Stimulated activated naive CD4-positive, alpha-beta T cell treated with Interleukin-2 at 50 U/mL for 16 hours (primary cell): Measurements from ENCODE around the gene XRCC1.
A peak's percentile ranks its signal among the peaks of the same experiment; 100 is the strongest.
"Not testable (repeated sequence)": the region's sequence is repeated elsewhere in the genome, so short reads cannot be mapped to it uniquely, and the experiment has no call there.

ENCODE experiments used
- DNase-seq: peaks from one replicate; lab custom pipeline; 2025; lab: John Stamatoyannopoulos, UW

The XRCC1 gene

DNA sequence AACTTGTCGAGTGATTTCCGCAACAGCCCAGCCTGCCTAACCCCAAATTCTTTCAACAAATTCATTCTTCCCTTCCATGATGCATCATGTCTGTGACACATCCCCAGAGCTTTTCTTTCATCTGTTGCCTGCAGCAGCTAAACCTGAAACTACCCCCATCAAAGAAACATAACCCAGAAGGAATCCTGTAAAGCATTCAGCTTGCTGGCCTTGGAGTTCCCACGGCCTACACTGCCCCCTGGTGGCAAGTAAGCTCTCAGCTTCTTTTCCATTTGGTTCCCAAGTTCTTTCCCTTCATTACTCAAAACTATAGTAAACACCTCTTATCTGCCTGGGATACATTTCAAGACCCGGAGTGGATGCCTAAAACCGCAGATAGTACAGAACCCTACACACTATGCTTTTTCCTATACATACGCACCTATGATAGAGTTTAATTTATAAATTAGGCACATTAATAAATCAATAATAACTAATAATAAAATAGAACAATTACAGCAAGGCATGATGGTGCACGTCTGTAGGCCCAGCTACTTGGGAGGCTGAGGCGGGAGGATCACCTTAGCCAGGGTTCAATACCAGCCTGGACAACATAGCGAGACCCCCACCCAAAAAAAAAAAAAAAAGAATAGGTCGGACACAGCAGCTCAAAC lies 55.8 kb downstream of the XRCC1 start:
- peak; percentile 75 for DNase-seq

DNA sequence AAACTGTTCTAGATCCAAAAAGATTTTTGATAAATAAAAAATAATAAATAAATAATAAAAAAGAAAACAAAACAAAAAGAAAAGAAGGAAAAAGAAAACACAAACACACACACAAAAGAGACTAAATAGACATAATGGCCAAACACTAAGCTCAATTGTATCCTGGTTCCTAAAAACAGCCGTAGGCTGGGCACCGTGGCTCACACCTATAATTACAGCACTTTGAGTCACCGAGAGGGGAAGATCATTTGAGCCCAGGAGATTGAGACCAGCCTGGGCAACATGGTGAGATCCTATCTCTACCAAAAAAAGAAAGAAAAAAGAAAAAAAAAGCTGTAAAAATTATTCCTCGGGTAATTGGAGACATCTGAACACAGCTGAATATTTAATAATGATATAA lies 57.3 kb downstream of the XRCC1 start:
- DNase-seq: no peak

DNA sequence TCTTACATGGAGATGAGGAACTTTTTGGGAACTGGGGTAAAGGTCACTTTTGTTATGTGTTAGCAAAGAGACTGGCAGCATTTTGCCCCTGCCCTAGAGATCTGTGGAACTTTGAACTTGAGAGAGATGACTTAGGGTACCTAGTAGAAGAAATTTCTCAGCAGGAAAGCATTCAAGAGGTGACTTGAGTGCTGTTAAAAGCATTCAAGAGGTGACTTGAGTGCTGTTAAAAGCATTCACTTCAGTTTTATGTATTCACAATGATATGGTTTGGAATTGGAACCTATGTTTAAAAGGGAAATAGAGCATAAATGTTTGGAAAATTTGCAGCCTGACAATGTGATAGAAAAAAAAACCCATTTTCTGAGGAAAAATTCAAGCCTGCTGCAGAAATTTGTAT lies 62.9 kb downstream of the XRCC1 start:
- DNase-seq: not testable (repeated sequence)

DNA sequence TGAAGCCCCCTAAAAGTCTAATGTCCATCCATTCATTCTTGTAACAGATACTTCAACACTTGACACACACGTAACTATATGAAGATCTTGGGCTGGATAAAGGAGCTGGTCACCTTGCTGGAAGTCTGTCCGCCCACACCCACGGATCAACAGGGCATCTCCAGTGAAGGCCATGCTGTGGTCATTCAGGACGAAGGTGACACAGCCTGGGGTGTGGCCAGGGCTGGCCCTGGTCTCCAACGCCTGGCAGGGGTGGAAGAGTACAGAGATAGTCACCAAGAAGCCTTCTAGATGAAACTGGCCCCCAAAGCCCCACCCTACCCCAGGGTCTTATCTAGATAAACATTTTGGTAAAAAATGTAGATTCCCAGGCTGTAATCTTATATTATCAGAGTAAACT lies 64.0 kb downstream of the XRCC1 start:
- DNase-seq: no peak

DNA sequence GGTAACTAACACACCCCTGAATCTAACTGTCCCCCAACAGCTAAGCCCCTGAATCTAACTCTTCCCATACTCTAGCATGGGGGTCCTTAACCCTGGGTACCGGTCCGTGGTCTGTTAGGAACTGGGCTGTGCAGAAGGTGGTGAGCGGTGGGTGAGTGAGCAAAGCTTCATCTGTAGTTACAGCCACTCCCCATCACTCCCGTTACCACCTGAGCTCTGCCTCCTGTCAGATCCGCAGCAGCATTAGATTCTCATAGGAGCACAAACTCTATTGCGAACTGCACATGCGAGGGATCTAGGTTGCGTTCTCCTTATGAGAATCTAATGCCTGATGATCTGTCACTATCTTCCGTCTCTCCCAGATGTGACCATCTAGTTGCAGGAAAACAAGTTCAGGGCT lies 64.6 kb downstream of the XRCC1 start:
- DNase-seq: no peak

DNA sequence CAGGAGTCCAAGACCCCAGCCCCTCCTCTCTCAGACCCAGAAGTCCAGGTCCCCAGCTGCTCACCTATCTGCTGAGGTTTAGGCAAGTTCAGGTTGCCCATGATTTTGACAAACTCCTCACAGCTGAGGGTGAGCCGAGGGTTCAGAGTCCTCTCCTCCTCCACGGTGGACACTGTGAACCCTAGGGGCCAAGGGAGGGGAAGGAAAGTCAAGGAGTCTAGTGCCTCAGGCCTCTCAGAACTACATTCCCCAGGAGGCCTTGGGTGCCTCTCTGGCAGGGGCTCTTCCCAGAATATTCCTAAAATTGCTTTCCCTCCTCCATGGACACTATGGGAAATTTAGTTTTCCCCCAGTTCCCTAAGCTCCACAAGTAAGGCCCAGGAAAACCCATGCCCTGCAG lies 67.4 kb downstream of the XRCC1 start:
- no peak for DNase-seq

DNA sequence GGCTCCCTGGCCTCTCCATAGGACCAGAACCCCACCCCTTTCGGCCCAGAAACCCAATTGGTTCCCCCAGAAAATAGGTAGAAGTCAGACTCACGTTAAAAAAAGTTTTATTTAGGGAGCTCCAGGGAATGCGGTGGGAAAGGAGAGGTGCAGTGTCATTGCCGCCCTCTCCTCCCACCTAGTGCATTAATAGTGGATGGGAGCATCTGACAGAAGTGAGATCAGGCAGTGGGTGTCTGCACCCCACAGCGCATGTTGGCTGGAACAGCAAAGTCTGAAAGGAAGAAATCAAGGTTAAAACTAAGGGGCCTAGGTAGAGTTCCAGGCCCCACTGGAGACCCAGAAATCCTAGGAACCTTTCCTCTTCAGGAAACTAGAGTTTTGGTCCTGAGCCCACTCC lies 68.7 kb downstream of the XRCC1 start:
- no peak for DNase-seq

DNA sequence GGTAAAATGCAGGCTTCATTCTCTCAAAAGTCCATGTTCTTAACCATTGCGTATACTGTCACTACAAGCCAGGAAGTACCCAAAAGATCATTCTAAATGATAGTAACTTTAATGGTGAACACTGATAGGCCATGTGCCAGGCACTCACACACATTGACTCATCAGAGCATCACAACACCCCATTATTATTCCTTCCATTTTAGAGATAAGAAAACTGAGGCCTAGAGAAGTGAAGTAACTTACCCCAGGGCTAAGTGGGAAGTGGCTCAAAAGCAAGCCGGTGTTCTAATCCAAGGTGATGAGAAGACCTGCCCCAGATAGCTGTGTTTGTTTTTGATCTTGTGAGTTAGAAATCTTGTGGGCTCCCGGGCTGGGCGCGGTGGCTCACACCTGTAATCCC lies 69.4 kb downstream of the XRCC1 start:
- no peak for DNase-seq

DNA sequence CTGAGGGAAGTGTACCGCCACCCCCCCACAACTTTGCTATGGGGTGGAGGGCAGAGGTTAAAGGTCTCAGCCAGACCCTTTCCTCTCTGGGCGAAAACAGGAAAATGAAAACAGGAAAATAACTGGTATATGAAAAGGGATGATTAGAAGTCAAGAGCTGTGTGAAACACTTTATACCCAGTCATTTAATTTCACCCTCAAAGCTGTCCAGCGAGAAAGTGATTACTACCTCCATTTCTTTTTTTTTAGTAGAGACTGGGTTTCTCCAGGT lies 70.2 kb downstream of the XRCC1 start:
- DNase-seq: no peak

DNA sequence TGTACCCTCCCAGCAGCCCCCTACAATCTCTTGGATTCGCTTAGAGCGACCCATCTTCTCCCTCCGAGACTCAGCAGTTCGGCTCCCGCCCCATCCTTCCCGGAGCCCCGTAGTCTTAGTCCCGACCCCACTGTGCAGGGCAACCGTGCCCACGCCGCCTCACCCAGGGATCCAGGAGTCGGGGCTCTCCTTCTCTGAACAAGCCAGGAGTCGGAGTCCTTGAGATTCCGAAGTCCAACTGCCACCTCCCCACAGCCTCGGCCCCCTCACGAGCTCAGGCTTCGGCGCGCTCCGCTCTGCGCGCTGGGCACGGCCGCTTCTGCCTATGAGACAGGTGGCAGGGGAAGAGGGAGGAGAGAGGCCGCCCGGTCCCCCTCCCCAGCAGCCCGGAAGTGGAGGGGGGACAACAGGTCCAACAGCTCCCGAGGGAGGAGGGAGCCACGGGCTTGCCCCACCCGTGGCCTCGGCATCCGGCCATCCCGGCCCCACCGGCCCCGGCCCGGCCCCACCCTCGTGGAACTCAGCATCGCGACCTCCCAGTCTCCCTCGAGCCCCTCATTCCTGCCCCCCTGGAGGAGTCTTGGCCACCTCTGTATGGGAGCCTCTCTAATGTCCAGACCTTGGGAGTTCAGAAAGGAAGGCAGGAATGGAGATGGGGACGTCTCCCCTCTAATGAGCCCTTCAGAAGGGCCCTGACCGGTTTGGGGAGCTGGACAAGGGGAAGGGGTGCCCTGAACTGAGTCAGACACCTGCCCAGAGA lies 70.7 kb downstream of the XRCC1 start, which contains the start of gene PHLDB3:
TSS of gene PHLDB3 (minus strand) at position 321 of the 760 bp plus-strand sequence. CDS start 628 bp downstream, outside the sequence.
- DNase-seq: peak; percentile 48

DNA sequence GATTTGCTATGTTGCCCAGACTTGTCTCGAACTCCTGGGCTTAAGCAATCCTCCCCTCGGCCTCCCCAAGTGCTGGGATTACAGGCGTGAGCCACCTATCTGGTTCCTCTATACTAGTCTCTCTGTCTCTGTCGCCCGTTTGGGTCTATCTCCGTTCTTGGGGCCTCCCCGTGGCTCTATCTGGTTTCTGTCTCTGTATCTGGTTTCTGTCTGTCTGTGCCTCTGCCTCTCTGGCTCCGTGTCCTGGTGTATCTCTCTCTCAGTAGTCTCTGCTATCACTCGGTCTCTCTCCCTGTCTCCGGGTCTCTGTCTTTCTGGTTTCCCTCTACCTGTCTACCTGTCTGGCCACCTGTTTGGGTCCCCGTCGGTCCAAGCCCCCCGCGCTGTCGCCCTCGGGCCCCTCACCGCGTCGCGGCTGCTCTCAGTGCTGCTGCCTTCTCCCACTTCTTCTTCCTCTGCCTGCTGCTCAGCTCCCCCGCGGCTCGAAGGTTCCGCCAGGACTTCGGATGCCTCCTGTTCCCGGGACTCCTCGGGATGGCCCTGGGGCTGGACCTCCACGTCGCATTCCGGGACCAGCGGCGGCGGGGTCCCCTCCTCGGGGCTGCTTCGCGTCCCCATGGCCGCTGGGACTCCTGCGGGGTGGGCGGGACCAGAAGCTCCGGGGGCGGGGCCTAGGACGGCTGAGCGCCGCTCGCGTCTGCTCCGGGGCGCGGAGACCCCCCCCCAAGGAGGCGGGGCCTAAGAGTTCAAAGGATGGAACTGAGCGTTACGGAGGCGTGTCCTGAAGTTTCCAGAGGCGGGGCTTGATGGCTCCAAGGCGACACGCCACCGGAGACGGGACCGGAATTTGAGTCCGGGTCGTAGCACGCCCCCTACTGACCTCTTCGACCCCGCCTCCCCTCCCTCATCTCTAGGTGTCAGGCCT lies 71.6 kb downstream of the XRCC1 start:
- DNase-seq: peak; percentile 98

DNA sequence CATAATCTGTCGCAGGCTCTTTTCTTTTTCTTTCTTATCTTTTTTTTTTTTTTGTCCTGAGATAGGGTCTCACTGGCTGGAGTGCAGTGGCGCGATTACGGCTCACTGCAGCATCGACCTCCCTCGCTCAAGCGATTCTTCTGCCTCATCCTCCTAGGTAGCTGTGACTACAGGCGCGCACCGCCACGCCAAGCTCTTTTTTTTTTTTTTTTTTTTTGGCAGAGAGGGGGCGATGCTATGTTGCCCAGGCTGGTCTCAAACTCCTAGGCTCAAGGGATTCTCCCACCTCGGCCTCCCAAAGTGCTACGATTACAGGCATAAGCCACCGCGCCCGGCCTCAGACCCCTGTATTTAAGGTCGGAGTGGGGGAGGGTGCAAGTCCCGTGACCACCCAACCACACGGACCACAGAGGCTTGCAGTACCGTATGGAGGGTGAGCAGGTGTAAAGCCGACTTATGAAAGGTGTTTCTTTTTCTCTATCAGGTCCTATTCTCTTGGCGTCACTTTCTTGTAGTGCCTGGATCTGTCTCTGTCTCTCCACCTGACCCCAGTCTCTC lies 72.8 kb downstream of the XRCC1 start:
- DNase-seq: no peak

DNA sequence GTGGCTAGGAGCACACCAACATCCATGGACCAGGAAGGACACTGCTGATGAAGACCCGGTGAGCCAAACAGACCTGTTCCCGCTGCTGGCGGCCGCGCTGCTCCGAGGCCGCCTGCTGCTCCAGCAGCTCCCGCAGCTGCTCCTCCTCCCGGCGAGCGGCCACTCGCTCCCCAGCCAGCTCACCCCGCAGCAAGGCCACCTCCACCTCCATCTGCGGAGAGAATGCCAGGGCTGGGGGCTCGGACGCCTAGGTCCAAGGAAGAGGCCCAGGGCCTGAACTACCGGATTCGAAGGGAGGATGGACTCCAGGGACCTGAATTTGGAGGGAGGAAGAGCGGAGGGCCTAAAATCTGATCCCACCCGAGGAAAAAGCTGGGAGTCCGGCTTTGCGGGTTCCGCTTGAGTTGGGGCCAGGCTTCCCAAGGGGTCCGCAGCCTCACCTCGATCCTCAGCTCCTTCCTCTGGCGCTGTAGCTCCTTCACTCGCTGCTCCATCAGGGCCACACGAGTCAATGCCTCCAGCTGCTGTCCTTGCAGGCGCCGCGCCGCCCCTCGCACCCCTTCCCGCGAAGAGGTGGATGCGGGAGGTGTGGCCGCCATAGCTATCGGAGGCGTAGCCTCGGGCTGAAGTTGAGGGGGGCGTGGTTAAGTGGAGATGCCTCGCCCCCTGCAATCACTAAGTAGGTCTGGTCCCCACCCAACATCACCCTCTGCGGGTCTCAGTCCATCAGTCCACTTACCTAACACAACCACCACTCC lies 73.5 kb downstream of the XRCC1 start:
- DNase-seq: no peak

DNA sequence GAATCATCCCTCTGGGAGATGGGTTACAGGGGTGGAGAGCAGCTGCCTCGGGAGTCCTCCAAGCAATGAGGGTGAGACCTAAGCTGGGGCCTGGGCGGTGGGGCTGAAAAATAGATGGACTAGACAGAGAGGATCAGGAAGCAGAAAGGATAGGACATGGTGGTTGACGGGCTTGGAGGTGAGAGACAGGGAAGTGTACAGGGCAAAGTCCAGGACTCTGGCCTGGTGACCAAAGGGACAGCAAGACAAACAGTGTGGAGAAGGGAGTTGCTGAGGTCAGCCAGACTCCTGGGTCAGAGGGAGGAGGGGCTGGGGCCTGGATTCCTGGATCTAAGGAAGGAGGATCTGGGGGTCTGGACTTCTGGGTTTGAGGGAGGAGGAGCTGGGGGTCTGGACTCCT lies 76.3 kb downstream of the XRCC1 start:
- DNase-seq: no peak

DNA sequence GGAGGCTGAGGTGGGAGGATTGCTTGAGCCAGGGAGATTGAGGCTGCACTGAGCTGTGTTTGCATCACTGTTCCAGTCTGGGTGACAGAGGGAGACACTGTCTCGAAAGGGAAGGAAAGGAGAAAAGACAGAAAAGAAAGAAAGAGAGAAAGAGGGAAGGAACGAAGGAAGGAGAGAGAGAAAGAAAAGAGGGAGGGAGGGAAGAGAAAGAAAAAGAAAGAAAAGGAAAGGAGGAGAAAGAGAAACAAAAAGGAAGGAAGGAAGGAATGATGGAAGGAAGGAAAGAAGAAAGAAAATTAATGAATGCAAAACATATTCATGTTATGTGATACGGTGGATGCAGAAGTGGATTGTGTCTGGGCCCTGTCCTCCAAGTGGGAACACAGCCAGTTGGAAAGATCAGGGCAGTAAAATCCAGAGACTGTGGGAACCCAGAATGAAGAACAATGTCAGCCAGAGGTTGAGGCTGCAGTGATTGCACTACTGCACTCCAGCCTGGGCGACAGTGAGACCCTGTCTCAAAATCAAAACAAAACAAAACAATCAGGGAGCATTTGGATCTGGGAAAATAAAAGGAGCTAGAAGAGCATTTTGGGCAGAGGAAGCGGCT lies 77.0 kb downstream of the XRCC1 start:
- no peak for DNase-seq

DNA sequence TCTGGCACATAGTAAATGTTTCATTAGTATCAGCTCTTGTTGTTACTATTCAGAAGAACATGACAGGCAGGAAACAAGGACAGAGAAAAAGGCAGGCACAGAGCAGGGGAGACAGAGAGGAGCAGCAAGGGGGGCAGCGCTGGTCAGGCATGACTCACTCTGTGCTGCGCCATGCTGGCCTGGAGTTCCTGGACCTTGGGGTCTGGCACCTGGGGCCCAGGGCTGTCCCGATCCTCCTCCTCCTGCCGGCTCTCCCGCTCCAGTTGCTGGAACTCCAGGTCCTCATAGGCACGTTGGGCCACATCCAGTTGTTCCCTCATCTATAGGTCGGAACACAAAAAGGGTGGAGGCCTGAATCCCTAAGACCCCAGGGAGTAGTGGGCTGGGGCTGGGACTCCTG lies 78.4 kb downstream of the XRCC1 start:
- no peak for DNase-seq

DNA sequence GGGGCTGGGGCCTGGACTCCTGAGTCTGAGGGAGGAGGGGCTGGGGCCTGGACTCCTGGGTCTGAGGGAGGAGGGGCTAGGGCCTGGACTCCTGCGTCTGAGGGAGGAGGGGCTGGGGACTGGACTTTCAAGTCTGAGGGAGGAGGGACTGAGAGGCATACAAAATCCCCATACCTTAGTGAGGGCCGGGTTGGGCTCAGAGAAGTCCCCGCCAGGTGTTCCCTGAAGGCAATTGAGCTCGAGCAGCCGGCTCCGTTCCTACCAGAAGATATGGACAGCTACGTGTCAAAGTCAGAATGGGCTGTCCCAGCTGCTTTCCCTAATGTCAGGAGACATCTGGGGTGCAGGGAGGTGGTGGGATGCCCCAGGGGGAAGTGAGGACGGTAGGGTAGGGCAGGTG lies 80.2 kb downstream of the XRCC1 start:
- no peak for DNase-seq
